Superior temporal gyrus (tissue), 1 donor: ENCODE measurements around the gene REX1BD.
"Not testable (repeated sequence)": the region's sequence is repeated elsewhere in the genome, so short reads cannot be mapped to it uniquely, and the experiment has no call there.

Source experiments
- DNase-seq: peaks from one replicate; pipeline ENCODE4 v3.0.0-alpha.2; 2016; ENCODE audit errors: extremely low spot score

The REX1BD gene

GRCh38 chr19:18588611-18589379 lies at the start of gene REX1BD:
Gene REX1BD (plus strand): TSS chr19:18588798. CDS start chr19:18588802, 4 bp downstream.
- peak; percentile 78 for DNase-seq

GRCh38 chr19:18539372-18539771 lies 49.2 kb upstream of the REX1BD start:
- DNase-seq, result no peak

GRCh38 chr19:18540200-18540599 lies 48.4 kb upstream of the REX1BD start:
- not testable (repeated sequence) for DNase-seq

- no peak for DNase-seq
Measured at GRCh38 chr19:18541258-18541991, 47.2 kb upstream of the REX1BD start.

- no peak for DNase-seq
Measured at GRCh38 chr19:18541992-18542940, 46.3 kb upstream of the REX1BD start.

- DNase-seq, result peak; percentile 92
Measured at GRCh38 chr19:18542941-18543813, 45.4 kb upstream of the REX1BD start, which contains the start of gene FKBP8. Gene FKBP8 (minus strand): TSS chr19:18543573. CDS start chr19:18541970, 1,603 bp downstream.

GRCh38 chr19:18543814-18544475 lies 44.7 kb upstream of the REX1BD start:
- DNase-seq, result peak; percentile 47

- no peak for DNase-seq
Measured at GRCh38 chr19:18551631-18552030, 37.0 kb upstream of the REX1BD start.

- DNase-seq, result peak; percentile 99
Measured at GRCh38 chr19:18557411-18558201, 31.0 kb upstream of the REX1BD start, which contains the start of gene KXD1. Gene KXD1 (plus strand): TSS chr19:18557870. CDS start chr19:18562057, 4,187 bp downstream.

GRCh38 chr19:18558202-18558555 lies 30.4 kb upstream of the REX1BD start:
- no peak for DNase-seq

- no peak for DNase-seq
Measured at GRCh38 chr19:18558604-18559003, 30.0 kb upstream of the REX1BD start.

GRCh38 chr19:18559685-18560084 lies 28.9 kb upstream of the REX1BD start:
- no peak for DNase-seq

- DNase-seq, result no peak
Measured at GRCh38 chr19:18562086-18562485, 26.5 kb upstream of the REX1BD start.

GRCh38 chr19:18566953-18567352 lies 21.6 kb upstream of the REX1BD start:
- no peak for DNase-seq

- DNase-seq, result no peak
Measured at GRCh38 chr19:18568367-18568766, 20.2 kb upstream of the REX1BD start.

- peak; percentile 97 for DNase-seq
Measured at GRCh38 chr19:18571564-18572344, 16.8 kb upstream of the REX1BD start, which contains the start of gene UBA52. Gene UBA52 (plus strand): TSS chr19:18571857. CDS start chr19:18573301, 1,444 bp downstream.

- no peak for DNase-seq
Measured at GRCh38 chr19:18574691-18575291, 13.8 kb upstream of the REX1BD start.

GRCh38 chr19:18576383-18576782 lies 12.2 kb upstream of the REX1BD start:
- DNase-seq, result no peak
